Measurements from ENCODE around the gene TMC8.

TMC8 gene

GRCh38 chr17:78151514-78152008, 21.0 kb downstream of the TMC8 start:
- H3K4me3 ChIP-seq (ENCODE audit: low read depth, low read length) = no peak overlapping the region
- DNase-seq (ENCODE audit: low read depth) = no peak
- TF ChIP-seq CTCF (conservative IDR thresholded peaks at IDR 0.05; ENCODE audit: low read depth, low read length) = no peak

DNA sequence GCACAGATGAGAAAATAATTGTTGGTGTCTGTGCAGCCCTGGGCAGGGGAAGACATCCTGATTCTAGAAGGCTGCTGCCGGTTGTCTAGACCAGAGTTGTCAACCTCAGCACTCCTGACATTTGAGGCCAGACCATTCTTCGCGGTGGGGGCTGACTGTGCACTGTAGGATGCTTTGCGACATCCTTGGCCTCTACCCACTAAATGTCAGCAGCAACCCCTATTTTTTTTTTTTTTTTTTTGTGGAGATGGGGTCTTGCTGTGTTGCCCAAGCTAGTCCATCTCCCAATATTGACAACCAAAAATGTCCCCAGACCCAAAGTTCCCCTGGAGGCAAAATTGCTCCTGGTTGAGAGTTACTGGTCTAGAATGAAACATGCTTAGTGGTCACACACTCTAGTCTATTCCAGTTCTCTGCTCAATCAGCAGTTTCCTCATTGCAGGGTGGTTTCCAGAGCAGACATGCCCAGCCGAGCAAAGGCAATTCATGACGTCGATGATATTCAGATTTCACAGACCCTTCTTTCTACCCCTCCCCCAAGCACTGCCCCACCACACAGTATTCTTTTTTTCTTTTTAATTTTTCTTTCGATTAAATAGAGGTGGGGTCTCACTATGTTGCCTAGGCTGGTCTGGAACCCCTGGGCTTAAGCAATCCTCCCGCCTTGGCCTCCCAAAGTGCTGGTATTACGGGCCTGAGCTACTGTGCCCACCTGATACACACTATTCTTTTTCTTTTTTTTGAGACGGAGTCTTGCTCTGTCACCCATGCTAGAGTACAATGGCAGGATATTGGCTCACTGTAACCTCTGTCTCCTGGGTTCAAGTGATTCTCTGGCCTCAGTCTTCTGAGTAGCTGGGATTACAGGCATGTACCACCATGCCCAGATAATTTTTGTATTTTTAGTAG, 24.6 kb downstream of the TMC8 start:
- no peak for TF ChIP-seq CTCF (conservative IDR thresholded peaks at IDR 0.05; ENCODE audit: low read depth, low read length)
- no peak overlapping the region for H3K4me3 ChIP-seq (ENCODE audit: low read depth, low read length)
- no peak for DNase-seq (ENCODE audit: low read depth)

DNA sequence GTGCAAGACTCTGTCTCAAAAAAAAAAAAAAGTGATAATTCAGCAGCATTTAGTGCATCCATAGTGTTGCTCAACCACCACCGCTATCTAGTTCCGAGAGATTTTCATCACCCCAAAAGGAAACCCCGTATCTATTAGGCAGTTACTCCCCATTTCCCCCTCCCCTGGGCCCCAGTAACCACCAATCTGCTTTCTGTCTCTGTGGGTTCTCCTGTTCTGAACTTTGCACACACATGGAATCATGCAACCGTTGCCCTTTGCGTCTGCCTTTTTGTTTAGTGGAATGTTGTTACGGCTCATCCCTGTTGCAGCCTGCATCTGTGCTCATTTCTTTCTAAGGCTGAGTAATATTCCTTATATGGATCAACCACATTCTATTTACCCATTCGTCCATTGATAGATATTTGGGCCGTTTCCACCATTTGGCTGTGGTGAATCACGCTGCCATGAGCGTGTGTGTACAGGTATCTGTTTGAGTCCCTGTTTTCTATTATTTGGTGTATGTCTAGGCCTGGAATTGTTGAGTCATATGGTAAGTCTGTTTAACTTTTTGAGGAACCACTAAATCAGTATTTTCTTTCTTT, 29.1 kb downstream of the TMC8 start:
- no peak overlapping the region for H3K4me3 ChIP-seq (ENCODE audit: low read depth, low read length)
- no peak for TF ChIP-seq CTCF (conservative IDR thresholded peaks at IDR 0.05; ENCODE audit: low read depth, low read length)
- no peak for DNase-seq (ENCODE audit: low read depth)

DNA sequence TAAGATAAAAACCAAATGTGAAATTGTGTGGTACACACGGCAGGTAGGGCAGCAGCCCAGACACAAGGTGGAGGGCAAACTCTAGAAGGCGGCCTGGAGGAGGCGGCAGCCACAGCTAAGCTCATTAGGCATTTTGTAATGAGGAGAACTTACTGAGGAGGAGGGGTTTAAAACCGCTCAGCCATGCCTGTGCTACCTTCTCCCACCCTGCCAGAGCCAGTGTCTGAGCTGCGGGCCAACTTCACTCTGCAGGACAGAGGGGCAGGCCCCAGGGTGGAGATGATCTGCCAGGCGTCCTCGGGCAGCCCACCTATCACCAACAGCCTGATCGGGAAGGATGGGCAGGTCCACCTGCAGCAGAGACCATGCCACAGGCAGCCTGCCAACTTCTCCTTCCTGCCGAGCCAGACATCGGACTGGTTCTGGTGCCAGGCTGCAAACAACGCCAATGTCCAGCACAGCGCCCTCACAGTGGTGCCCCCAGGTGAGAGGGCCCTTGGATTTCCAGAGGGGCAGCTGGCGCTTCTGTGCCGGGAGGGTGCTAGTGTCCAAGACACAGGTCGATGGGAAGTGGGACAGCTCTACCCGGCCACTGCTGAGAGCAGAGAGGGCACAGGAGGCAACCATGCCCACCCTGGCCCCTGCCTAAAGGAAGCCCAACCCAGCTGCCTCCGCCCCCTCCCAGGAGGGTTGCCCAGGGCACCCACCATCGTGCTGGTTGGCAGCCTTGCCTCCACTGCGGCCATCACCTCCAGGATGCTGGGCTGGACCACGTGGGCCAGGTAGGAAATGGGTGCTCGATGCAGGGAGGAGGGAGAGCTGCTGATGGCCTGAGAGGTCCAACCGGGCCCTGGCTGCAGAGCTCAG, 33.5 kb downstream of the TMC8 start:
- TF ChIP-seq CTCF (conservative IDR thresholded peaks at IDR 0.05; ENCODE audit: low read depth, low read length) = no peak
- DNase-seq (ENCODE audit: low read depth) = no peak
- no peak overlapping the region for H3K4me3 ChIP-seq (ENCODE audit: low read depth, low read length)

GRCh38 chr17:78164748-78165607, 34.4 kb downstream of the TMC8 start:
- no peak overlapping the region for H3K4me3 ChIP-seq (ENCODE audit: low read depth, low read length)

More at GRCh38 chr17:78164748-78165607, 34.4 kb downstream of the TMC8 start:
- no peak for TF ChIP-seq CTCF (conservative IDR thresholded peaks at IDR 0.05; ENCODE audit: low read depth, low read length)
- DNase-seq (ENCODE audit: low read depth) = no peak
